HG03196 (cell line): ENCODE results near the gene MYBPC2.

Experiments
- ATAC-seq: cut with Tn5 transposase; IDR thresholded peaks from one replicate; pipeline ENCODE4 v1.9.1; 2021; ENCODE audit not compliant: unreplicated experiment

MYBPC2 gene

GRCh38 chr19:50496189-50497021 is 63.7 kb downstream of the MYBPC2 start:
- ATAC-seq = no peak

- ATAC-seq = no peak
Measured at GRCh38 chr19:50497022-50497405, 64.3 kb downstream of the MYBPC2 start.

- ATAC-seq = no peak
Measured at GRCh38 chr19:50498219-50499056, 65.7 kb downstream of the MYBPC2 start.

GRCh38 chr19:50500060-50500752 is 67.5 kb downstream of the MYBPC2 start:
- ATAC-seq = no peak

- no peak for ATAC-seq
Measured at GRCh38 chr19:50500753-50501151, 68.1 kb downstream of the MYBPC2 start.

GRCh38 chr19:50501186-50501567 is 68.5 kb downstream of the MYBPC2 start:
- ATAC-seq = no peak

GRCh38 chr19:50501568-50502475 is 69.1 kb downstream of the MYBPC2 start:
- no peak for ATAC-seq

GRCh38 chr19:50505856-50506611 is 73.3 kb downstream of the MYBPC2 start:
- ATAC-seq = no peak

GRCh38 chr19:50506700-50507099 is 74.0 kb downstream of the MYBPC2 start:
- ATAC-seq = no peak

- ATAC-seq = no peak
Measured at GRCh38 chr19:50507376-50507775, 74.7 kb downstream of the MYBPC2 start.

- ATAC-seq = no peak
Measured at GRCh38 chr19:50508843-50509190, 76.1 kb downstream of the MYBPC2 start.

- no peak for ATAC-seq
Measured at GRCh38 chr19:50509366-50509765, 76.7 kb downstream of the MYBPC2 start.

GRCh38 chr19:50510121-50510670 is 77.5 kb downstream of the MYBPC2 start:
- ATAC-seq = no peak

GRCh38 chr19:50510700-50511068 is 78.0 kb downstream of the MYBPC2 start:
- ATAC-seq = no peak

- ATAC-seq = peak; percentile 81
Measured at GRCh38 chr19:50511069-50511822, 78.6 kb downstream of the MYBPC2 start, which contains the start of gene JOSD2. Gene JOSD2 (minus strand): TSS chr19:50511191. CDS start chr19:50510431, 760 bp downstream.

- ATAC-seq = no peak
Measured at GRCh38 chr19:50512112-50512998, 79.7 kb downstream of the MYBPC2 start.

GRCh38 chr19:50512999-50513745 is 80.5 kb downstream of the MYBPC2 start:
- ATAC-seq = no peak
